ENCODE measurements around the gene DAP3. TPM values are rescaled to one million over a fixed set of nuclear protein-coding genes. Genes with fewer than 3 reads are reported as not detected.

DAP3 gene
- total and polyA plus RNA-seq, 2 of the 8 experiments (the other 6 are each of a cell fraction or from before 2014, with no cell fraction given), result 66.3 to 87.1 TPM

DNA sequence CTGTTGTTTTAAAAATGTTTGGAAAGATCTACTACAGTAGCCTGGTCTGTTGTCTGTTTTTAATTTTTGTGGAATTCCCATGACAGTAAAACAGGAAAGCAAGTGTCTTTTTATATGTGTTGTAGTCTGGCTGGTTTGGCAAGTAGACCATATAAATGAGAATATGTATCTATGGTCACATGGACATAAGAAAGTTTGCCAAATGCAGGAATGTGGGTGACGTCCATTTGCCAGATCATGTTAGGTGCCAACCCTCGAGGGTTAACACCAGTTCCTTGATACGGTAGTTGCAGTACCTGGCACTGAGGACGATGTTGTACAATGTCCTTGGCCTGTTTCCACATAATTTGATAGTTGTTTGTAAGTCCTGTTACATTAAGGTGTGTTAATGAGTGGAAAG is 6.2 kb downstream of the DAP3 start (continued):
- TF ChIP-seq HDAC6 (IDR thresholded peaks at IDR 0.05; ENCODE audit: low read depth, low read length) (no peak), ZNF274 (IDR thresholded peaks at IDR 0.05; ENCODE audit: borderline replicate concordance, extremely low read depth, low read length) (no peak)
